CD14-positive monocyte (primary cell): ENCODE results near the gene TRIM9. TPM values are rescaled to one million over a fixed set of nuclear protein-coding genes. Genes with fewer than 3 reads are reported as not detected.

ENCODE experiments used
- DNase-seq, 3 donors: peaks; one replicate each; pipeline ENCODE4 v3.0.0-alpha.2; 2011 to 2022
- H2AFZ ChIP-seq: 2 replicates; pipeline ENCODE4 v1.6.0; 2012; ENCODE audit warnings: mild to moderate bottlenecking, low read depth, low read length, inconsistent platforms; ENCODE audit not compliant: insufficient read depth, poor library complexity, severe bottlenecking
- H3K27ac ChIP-seq, 2 donors: 1 replicate in 1 of 2; 2 replicates in 1 of 2; pipeline ENCODE4 v1.5.1; 2012 to 2013; ENCODE audit warnings: low read length in 2 of 2, control low read depth in 1 of 2, inconsistent platforms in 1 of 2, low read depth in 1 of 2, mild to moderate bottlenecking in 1 of 2
- H3K27me3 ChIP-seq, 2 donors: one replicate each; pipeline versions ENCODE4 v1.6.0 to v1.6.1; 2011 to 2013; ENCODE audit warnings: low read length in 2 of 2; ENCODE audit not compliant: control insufficient read depth in 2 of 2, insufficient read depth in 2 of 2
- H3K36me3 ChIP-seq, 2 donors: replicated peaks in 1 of 2; 1 replicate in 1 of 2; 2 replicates in 1 of 2; pipeline versions ENCODE4 v1.5.1 to v1.6.1; 2012 to 2013; ENCODE audit warnings: low read length in 2 of 2, control low read depth in 1 of 2, inconsistent platforms in 1 of 2, mild to moderate bottlenecking in 1 of 2; ENCODE audit not compliant: insufficient read depth in 2 of 2, control insufficient read depth in 1 of 2
- H3K4me1 ChIP-seq, 2 donors: 1 replicate in 1 of 2; 2 replicates in 1 of 2; pipeline versions ENCODE4 v1.5.1 to v1.6.1; 2012 to 2013; ENCODE audit warnings: low read length in 2 of 2, control low read depth in 1 of 2, inconsistent platforms in 1 of 2, mild to moderate bottlenecking in 1 of 2, moderate library complexity in 1 of 2; ENCODE audit not compliant: insufficient read depth in 2 of 2, control insufficient read depth in 1 of 2
- H3K4me2 ChIP-seq: replicated peaks from 2 replicates; pipeline ENCODE3; 2012; ENCODE audit warnings: low read length, moderate library complexity, mild to moderate bottlenecking; ENCODE audit not compliant: poor library complexity, severe bottlenecking; ENCODE audit errors: extremely low read depth
- H3K4me3 ChIP-seq, 3 experiments: fragments of 200-600 bp in 1 of 3; sonication (generic) in 1 of 3; replicated peaks in 1 of 3; 1 replicate in 2 of 3; 2 replicates in 1 of 3; pipeline ENCODE4 v1.5.1; 2011 to 2013; ENCODE audit warnings: low read length in 3 of 3, mild to moderate bottlenecking in 3 of 3, control low read depth in 2 of 3, low read depth in 2 of 3, inconsistent platforms in 1 of 3, moderate library complexity in 1 of 3
- H3K79me2 ChIP-seq: 2 replicates; pipeline ENCODE4 v1.6.0; 2012; ENCODE audit warnings: mild to moderate bottlenecking, control low read depth, inconsistent platforms, low read length, moderate library complexity; ENCODE audit not compliant: insufficient read depth
- H3K9ac ChIP-seq: 2 replicates; pipeline ENCODE4 v1.6.0; 2017; ENCODE audit warnings: low read length, mild to moderate bottlenecking; ENCODE audit not compliant: insufficient read depth, poor library complexity, severe bottlenecking
- H3K9me3 ChIP-seq, 2 donors: replicated peaks in 1 of 2; 1 replicate in 1 of 2; 2 replicates in 1 of 2; pipeline versions ENCODE4 v1.5.1 to v1.6.1; 2012 to 2013; ENCODE audit warnings: low read length in 2 of 2, control low read depth in 1 of 2; ENCODE audit not compliant: control insufficient read depth in 1 of 2, insufficient read depth in 1 of 2
- H4K20me1 ChIP-seq: 2 replicates; pipeline ENCODE4 v1.6.0; 2012; ENCODE audit warnings: mild to moderate bottlenecking, low read length, control low read depth, moderate library complexity; ENCODE audit not compliant: insufficient read depth
- H3K27ac Mint-ChIP-seq, 7 donors: one replicate each; pipeline ENCODE4 v1.8.0; 2020; ENCODE audit warnings: mild to moderate bottlenecking in 7 of 7, mixed read lengths in 7 of 7, moderate library complexity in 6 of 7, inconsistent platforms in 2 of 7
- H3K27me3 Mint-ChIP-seq, 3 donors: one replicate each; pipeline ENCODE4 v1.8.0; 2021 to 2022; ENCODE audit warnings: low read depth in 3 of 3, mild to moderate bottlenecking in 3 of 3, mixed read lengths in 3 of 3, moderate library complexity in 3 of 3, inconsistent platforms in 1 of 3
- H3K36me3 Mint-ChIP-seq, 2 donors: one replicate each; pipeline ENCODE4 v1.8.0; 2020; ENCODE audit warnings: mixed read lengths in 2 of 2, inconsistent platforms in 1 of 2, mild to moderate bottlenecking in 1 of 2
- H3K4me1 Mint-ChIP-seq: one replicate; pipeline ENCODE4 v1.8.0; 2020; ENCODE audit warnings: mild to moderate bottlenecking, mixed read lengths
- H3K4me3 Mint-ChIP-seq, 2 donors: one replicate each; pipeline ENCODE4 v1.8.0; 2020; ENCODE audit warnings: mild to moderate bottlenecking in 2 of 2, mixed read lengths in 2 of 2, moderate library complexity in 1 of 2
- H3K9me3 Mint-ChIP-seq, 7 donors: one replicate each; pipeline ENCODE4 v1.8.0; 2020 to 2022; ENCODE audit warnings: mixed read lengths in 7 of 7, mild to moderate bottlenecking in 6 of 7, moderate library complexity in 6 of 7, inconsistent platforms in 2 of 7
- WGBS: methylation state at CpG from one replicate; pipeline ENCODE4 v1.1.5; 2013; ENCODE audit warnings: missing lambda C conversion rate; ENCODE audit not compliant: insufficient coverage; 5-methylcytosine and 5-hydroxymethylcytosine counted together
- intact Hi-C, 2 donors: fragments of 100-400 bp; cut with micrococcal nuclease; formaldehyde crosslinking; loops; one replicate each; pipeline versions ENCODE4 v1.15.0 to v1.15.1; 2023
- polyA plus RNA-seq, 3 donors: library from polyadenylated mRNA; depleted of rRNA in 1 of 3; unstranded in 2 of 3; stranded (reverse) in 1 of 3; fragments of 300-500 nt in 2 of 3; fragments of >200 nt in 1 of 3; fragmentation: Illumina TruSeq in 2 of 3; gene quantifications; 1 replicate in 2 of 3; 2 replicates in 1 of 3; pipeline ENCODE4 v1.2.3, GENCODE V29; 2012 to 2021
- TF ChIP-seq, protein P1 (sequence below): fragments of 200-600 bp; IDR thresholded peaks from one replicate; pipeline ENCODE4 v1.8.0; 2022; ENCODE audit warnings: antibody characterized with exemption, mild to moderate bottlenecking

Gene TRIM9
- polyA plus RNA-seq, 3 donors: 0.01 TPM; not detected in 2

DNA sequence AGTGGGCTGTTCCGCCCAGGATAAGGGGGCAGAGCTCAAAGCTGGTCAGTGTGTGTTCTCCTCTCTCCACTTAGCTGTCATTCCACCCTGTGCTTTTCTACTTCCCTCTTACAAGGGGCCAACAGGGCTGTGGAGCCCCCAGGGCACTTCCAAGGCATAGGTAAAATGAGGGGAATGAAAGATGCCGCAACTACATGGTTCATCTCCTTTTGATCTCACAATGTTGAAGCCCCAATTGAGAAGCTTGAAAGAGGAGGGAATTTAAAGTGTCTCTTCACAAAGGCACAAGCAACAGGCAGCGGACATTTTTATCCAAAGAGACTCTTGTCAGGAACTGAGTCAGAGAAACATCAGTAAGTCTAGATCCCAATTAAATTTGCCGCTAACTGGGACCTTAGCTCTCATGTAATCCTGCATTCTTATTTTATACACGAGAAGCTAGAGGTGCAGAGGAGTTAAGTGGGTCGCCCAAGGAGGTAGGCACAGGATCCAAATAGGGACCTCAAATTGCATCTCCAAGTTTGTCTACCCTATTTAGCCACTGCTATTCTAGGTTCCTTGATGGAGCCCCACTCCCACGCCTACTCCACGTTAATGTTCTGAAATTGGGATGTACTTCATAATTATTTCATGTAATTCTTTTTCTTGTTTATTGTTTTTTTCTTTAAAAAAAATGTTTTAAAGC, 20.1 kb downstream of the TRIM9 start:
- H3K4me1 Mint-ChIP-seq: peaks cover 16% of the 10 kb centered on the region
- no peaks in the 10 kb centered on the region for H3K79me2 ChIP-seq

DNA sequence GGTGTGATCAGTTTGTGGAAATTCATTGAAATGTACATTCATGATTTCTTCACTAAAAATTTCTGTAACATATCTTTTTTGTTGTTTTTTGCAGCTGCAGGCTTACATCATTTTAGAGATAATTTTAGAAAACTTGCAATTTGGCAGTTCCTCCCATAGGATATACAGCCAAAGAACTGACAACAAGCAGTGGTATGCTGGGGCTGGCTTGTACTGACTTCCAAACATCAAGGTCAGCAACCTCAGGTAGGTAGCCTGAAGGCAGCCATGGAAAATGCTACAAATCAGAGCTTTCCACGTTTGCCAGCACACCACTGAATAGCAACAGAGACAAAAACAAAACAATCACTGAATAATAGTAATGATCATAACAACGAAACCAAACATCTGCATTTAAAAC, 21.2 kb downstream of the TRIM9 start:
- H3K27ac Mint-ChIP-seq: no peak overlapping the region
- no peaks in the 10 kb centered on the region for H3K36me3 Mint-ChIP-seq
- intact Hi-C loops: no loop called here
- H3K4me3 Mint-ChIP-seq: no peak overlapping the region
- Histone ChIP-seq H3K4me2 (no peak overlapping the region), H4K20me1 (no peaks in the 10 kb centered on the region), H3K36me3 (no peaks in the 10 kb centered on the region), H3K27me3 (no peaks in the 10 kb centered on the region), H3K79me2 (no peaks in the 10 kb centered on the region), H3K9ac (no peak overlapping the region), H3K4me3 (no peak overlapping the region), H3K9me3 (no peaks in the 10 kb centered on the region), H3K4me1 (peaks cover 3 to 9% of the 10 kb centered on the region in 2 donors), H2AFZ (no peak overlapping the region), H3K27ac (no peak overlapping the region)
- H3K4me1 Mint-ChIP-seq: peaks cover 10% of the 10 kb centered on the region
- no peaks in the 10 kb centered on the region for H3K27me3 Mint-ChIP-seq
- peaks cover 0 to 6% (median 4%) of the 10 kb centered on the region in 7 donors for H3K9me3 Mint-ChIP-seq
- no peak for DNase-seq
- TF ChIP-seq, protein P1, sequence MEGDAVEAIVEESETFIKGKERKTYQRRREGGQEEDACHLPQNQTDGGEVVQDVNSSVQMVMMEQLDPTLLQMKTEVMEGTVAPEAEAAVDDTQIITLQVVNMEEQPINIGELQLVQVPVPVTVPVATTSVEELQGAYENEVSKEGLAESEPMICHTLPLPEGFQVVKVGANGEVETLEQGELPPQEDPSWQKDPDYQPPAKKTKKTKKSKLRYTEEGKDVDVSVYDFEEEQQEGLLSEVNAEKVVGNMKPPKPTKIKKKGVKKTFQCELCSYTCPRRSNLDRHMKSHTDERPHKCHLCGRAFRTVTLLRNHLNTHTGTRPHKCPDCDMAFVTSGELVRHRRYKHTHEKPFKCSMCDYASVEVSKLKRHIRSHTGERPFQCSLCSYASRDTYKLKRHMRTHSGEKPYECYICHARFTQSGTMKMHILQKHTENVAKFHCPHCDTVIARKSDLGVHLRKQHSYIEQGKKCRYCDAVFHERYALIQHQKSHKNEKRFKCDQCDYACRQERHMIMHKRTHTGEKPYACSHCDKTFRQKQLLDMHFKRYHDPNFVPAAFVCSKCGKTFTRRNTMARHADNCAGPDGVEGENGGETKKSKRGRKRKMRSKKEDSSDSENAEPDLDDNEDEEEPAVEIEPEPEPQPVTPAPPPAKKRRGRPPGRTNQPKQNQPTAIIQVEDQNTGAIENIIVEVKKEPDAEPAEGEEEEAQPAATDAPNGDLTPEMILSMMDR: no peak
- WGBS: 100% methylated on average over 2 of the region's 2 CpGs

More for the DNA sequence above, 20.1 kb downstream of the TRIM9 start:
- no peak overlapping the region for H2AFZ ChIP-seq
- H3K27me3 Mint-ChIP-seq: no peaks in the 10 kb centered on the region
- H3K9ac ChIP-seq: no peak overlapping the region
- H3K4me3 ChIP-seq: no peak overlapping the region
- H3K36me3 Mint-ChIP-seq: no peaks in the 10 kb centered on the region
- H3K4me3 Mint-ChIP-seq: no peak overlapping the region
- no peak overlapping the region for H3K4me2 ChIP-seq
- peaks cover 12 to 20% of the 10 kb centered on the region in 2 donors for H3K4me1 ChIP-seq
- H3K27ac Mint-ChIP-seq: no peak overlapping the region
- H3K9me3 ChIP-seq: no peaks in the 10 kb centered on the region
- H3K27me3 ChIP-seq: no peaks in the 10 kb centered on the region
- no peaks in the 10 kb centered on the region for H4K20me1 ChIP-seq
- H3K27ac ChIP-seq: no peak overlapping the region
- no peak for DNase-seq
- intact Hi-C loops: no loop called here
- H3K9me3 Mint-ChIP-seq: peaks cover 0 to 5% (median 3%) of the 10 kb centered on the region in 7 donors
- H3K36me3 ChIP-seq: no peaks in the 10 kb centered on the region
- WGBS: 90% methylated on average over 2 of the region's 8 CpGs
- TF ChIP-seq, protein P1: no peak
